ENCODE measurements around the gene GREB1. TPM values are rescaled to one million over a fixed set of nuclear protein-coding genes. Genes with fewer than 3 reads are reported as not detected.

GREB1 gene
- total RNA-seq, 3 donors from 2014 or later = 0.32 to 0.33 (median 0.33) TPM

DNA sequence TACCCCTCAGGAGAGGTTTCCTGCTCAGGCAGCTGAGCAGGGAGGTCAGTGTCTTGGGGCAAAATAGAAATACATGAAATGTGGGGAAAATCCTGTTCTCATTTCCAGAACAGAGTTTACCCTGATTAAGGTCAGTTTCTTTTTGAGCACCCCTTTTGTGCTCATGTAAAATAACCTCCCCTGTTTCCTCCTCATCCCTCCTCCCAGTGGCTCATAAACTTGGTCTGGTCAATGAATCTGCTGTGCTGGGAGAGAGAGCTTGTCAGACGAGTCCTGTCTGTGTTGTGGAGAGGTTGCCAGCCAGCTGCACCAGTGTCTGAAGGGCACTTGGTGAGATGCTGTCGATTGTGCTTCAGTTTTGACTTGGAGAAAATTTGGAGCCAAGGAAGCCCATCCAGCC is 87.6 kb downstream of the GREB1 start:
- DNase-seq (no peak), ATAC-seq (no peak)
- Mint-ChIP-seq H3K36me3 (ENCODE audit: insufficient read depth) (no peaks in the 10 kb centered on the region), H3K27me3 (ENCODE audit: low read depth) (no peaks in the 10 kb centered on the region), H3K9me3 (no peaks in the 10 kb centered on the region), H3K4me1 (ENCODE audit: low read depth) (no peaks in the 10 kb centered on the region), H3K4me3 (no peak overlapping the region)

GRCh38 chr2:11622611-11623010 is 88.8 kb downstream of the GREB1 start:
- H3K36me3 Mint-ChIP-seq (ENCODE audit: insufficient read depth) = no peaks in the 10 kb centered on the region
- no peak for ATAC-seq
- no peaks in the 10 kb centered on the region for H3K4me1 Mint-ChIP-seq (ENCODE audit: low read depth)
- peaks cover 2% of the 10 kb centered on the region for H3K9me3 Mint-ChIP-seq
- H3K27me3 Mint-ChIP-seq (ENCODE audit: low read depth) = no peaks in the 10 kb centered on the region
- H3K4me3 Mint-ChIP-seq = no peak overlapping the region
- no peak for DNase-seq

DNA sequence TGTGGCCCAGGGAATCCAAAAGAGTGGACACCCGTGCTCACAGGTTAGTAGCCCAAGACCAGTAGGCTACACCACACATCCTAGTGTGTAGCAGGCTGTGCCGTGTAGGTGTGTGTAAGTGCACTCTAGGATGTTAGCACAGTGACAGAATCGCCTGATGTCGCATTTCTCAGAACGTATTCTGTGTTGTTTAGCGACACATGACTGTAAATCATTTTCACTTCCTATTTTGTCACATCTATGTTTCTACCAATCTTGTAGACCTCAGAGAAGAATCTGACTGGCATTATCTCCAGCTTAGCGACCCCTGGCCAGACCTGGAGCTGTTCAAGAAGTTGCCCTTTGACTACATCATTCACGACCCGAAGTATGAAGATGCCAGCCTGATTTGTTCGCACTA is 91.0 kb downstream of the GREB1 start:
- ATAC-seq = no peak
- Mint-ChIP-seq H3K4me3 (no peak overlapping the region), H3K36me3 (ENCODE audit: insufficient read depth) (no peaks in the 10 kb centered on the region), H3K4me1 (ENCODE audit: low read depth) (no peaks in the 10 kb centered on the region), H3K27me3 (ENCODE audit: low read depth) (no peaks in the 10 kb centered on the region), H3K9me3 (peaks cover 3% of the 10 kb centered on the region)
- no peak for DNase-seq

DNA sequence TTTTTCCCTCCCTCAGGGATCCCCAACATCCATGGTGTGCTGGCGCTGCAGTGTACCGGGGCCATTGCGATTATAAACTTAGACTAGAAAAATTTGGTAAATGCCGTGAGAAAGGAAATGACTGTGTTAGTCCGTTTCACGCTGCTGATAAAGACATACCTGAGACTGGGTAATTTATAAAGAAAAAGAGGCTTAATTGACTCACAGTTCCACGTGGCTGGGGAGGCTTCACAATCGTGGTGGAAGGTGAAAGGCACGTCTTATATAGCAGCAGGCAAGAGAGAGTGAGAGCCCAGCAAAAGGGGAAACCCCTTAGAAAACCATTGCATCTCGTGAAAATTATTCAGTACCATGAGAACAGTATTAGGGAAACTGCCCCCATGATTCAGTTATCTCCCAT is 91.8 kb downstream of the GREB1 start:
- DNase-seq (no peak), ATAC-seq (no peak)
- peaks cover 3% of the 10 kb centered on the region for H3K9me3 Mint-ChIP-seq
- H3K36me3 Mint-ChIP-seq (ENCODE audit: insufficient read depth) = no peaks in the 10 kb centered on the region
- no peak overlapping the region for H3K4me3 Mint-ChIP-seq
- no peaks in the 10 kb centered on the region for H3K27me3 Mint-ChIP-seq (ENCODE audit: low read depth)
- H3K4me1 Mint-ChIP-seq (ENCODE audit: low read depth) = no peaks in the 10 kb centered on the region

DNA sequence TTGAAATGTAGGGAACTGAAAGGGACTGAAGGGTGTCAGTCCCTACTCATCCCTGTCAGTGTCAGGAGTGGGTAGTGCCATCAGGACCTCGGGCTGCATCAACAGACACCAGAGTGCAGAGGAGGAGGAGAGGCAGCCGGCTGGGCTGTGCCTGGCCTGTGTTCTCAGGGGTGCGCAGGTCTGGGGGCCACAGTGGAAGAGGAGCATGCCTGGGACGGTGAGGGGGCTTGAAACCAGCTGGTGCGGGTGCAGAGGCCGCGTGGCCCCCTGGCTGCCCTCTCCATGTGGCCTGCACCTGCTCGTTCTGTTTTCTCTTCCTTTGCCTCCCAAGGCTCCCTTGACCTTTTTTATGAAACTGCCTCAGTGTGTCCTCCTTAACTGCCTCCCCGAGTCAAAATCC is 94.8 kb downstream of the GREB1 start:
- no peaks in the 10 kb centered on the region for H3K4me1 Mint-ChIP-seq (ENCODE audit: low read depth)
- no peaks in the 10 kb centered on the region for H3K27me3 Mint-ChIP-seq (ENCODE audit: low read depth)
- no peak overlapping the region for H3K4me3 Mint-ChIP-seq
- H3K9me3 Mint-ChIP-seq = peaks cover 3% of the 10 kb centered on the region
- no peak for ATAC-seq
- no peak for DNase-seq
- H3K36me3 Mint-ChIP-seq (ENCODE audit: insufficient read depth) = no peaks in the 10 kb centered on the region

DNA sequence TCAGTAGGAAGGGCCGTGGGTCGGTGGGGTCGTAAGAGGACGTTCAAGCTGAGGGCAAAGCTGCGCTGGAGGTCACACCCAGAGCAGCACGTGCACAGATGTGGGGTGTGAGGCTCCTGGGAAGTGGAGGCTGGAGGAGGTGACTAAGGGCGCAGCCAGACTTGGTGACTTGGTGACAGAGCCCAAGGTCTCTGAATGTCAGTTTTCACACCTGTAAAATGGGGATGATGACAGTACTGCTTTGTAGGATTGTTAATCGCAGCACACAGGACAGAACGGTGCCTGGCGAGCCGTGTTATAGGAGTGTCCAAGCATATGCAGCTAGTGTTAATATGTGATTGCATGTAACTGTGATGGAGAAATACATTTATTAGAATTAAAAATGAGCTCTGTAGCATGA is 95.4 kb downstream of the GREB1 start:
- peaks cover 3% of the 10 kb centered on the region for H3K9me3 Mint-ChIP-seq
- ATAC-seq (no peak), DNase-seq (no peak)
- no peaks in the 10 kb centered on the region for H3K4me1 Mint-ChIP-seq (ENCODE audit: low read depth)
- no peak overlapping the region for H3K4me3 Mint-ChIP-seq
- no peaks in the 10 kb centered on the region for H3K36me3 Mint-ChIP-seq (ENCODE audit: insufficient read depth)
- H3K27me3 Mint-ChIP-seq (ENCODE audit: low read depth) = no peaks in the 10 kb centered on the region

DNA sequence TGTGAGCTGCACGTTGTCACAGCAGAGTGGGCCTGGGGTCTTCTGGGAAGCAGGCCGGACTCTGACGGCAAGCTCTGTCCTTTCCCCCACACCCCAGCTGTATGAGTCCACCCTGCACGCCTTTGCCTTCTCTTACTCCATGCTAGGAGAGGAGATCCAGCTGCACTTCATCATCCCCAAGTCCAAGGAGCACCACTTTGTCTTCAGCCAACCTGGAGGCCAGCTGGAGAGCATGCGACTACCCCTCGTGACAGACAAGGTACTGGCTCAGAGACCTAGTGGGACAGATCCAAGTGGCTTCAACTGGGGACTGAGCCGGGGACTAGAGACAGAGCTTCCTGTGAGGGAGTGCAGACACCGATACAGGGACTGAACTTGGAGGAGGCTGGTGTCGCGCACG is 96.0 kb downstream of the GREB1 start:
- ATAC-seq (no peak), DNase-seq (no peak)
- Mint-ChIP-seq H3K4me1 (ENCODE audit: low read depth) (no peaks in the 10 kb centered on the region), H3K4me3 (no peak overlapping the region), H3K36me3 (ENCODE audit: insufficient read depth) (no peaks in the 10 kb centered on the region), H3K9me3 (peaks cover 3% of the 10 kb centered on the region), H3K27me3 (ENCODE audit: low read depth) (no peaks in the 10 kb centered on the region)

GRCh38 chr2:11630855-11631254 is 97.0 kb downstream of the GREB1 start:
- Mint-ChIP-seq H3K27me3 (ENCODE audit: low read depth) (peaks cover 2% of the 10 kb centered on the region), H3K4me3 (no peak overlapping the region), H3K36me3 (ENCODE audit: insufficient read depth) (no peaks in the 10 kb centered on the region), H3K4me1 (ENCODE audit: low read depth) (no peaks in the 10 kb centered on the region), H3K9me3 (peaks cover 3% of the 10 kb centered on the region)
- DNase-seq = no peak
- ATAC-seq = no peak

DNA sequence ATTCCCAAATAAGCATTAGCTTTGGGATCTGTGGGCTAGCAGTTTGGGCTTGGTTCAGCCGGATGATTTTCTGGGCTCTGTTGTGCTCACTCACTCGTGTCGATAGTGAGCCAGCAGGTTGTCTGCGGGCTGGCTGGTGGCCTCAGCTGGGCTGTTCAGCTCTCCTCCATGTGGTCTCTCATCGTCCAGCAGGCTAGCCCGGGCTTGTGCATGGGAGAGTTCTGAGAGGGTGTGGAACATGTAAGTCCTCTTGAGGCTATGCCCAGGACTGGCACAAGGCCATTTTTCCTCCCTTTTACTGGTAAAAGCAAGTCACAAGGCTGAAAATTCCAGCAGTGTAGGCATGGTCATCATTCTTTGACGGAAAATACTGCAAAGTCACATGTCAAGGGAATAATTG is 97.6 kb downstream of the GREB1 start:
- Mint-ChIP-seq H3K4me3 (no peak overlapping the region), H3K27me3 (ENCODE audit: low read depth) (peaks cover 4% of the 10 kb centered on the region), H3K4me1 (ENCODE audit: low read depth) (no peaks in the 10 kb centered on the region), H3K9me3 (peaks cover 3% of the 10 kb centered on the region), H3K36me3 (ENCODE audit: insufficient read depth) (no peaks in the 10 kb centered on the region)
- ATAC-seq (no peak), DNase-seq (no peak)

DNA sequence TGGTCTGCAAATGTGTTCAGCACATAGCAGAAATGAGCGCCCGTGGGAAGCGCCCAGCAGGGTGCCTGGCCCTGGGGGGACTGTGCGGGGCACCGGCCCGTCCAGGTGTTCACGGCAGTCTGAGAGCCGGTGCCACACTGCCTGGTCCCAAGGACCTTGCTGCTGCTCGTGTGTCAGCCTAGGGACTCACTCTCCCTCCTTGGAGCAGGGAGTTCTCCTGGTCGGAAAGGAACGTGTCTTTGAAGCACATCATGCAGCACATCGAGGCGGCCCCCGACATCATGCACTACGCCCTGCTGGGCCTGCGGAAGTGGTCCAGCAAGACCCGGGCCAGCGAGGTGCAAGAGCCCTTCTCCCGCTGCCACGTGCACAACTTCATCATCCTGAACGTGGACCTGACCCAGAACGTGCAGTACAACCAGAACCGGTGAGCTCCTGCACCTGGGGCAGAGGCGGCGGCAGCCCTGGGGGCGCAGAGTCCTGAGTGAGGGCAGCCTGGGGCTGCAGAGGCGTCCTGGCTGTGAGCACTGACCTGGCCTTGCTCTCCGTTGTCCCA is 100.2 kb downstream of the GREB1 start:
- Mint-ChIP-seq H3K27me3 (ENCODE audit: low read depth) (peaks cover 4% of the 10 kb centered on the region), H3K36me3 (ENCODE audit: insufficient read depth) (no peaks in the 10 kb centered on the region), H3K4me3 (no peak overlapping the region), H3K4me1 (ENCODE audit: low read depth) (no peaks in the 10 kb centered on the region), H3K9me3 (no peaks in the 10 kb centered on the region)
- ATAC-seq = no peak
- no peak for DNase-seq

- Mint-ChIP-seq H3K4me3 (no peak overlapping the region), H3K36me3 (ENCODE audit: insufficient read depth) (no peaks in the 10 kb centered on the region), H3K27me3 (ENCODE audit: low read depth) (peaks cover 7% of the 10 kb centered on the region), H3K9me3 (no peaks in the 10 kb centered on the region), H3K4me1 (ENCODE audit: low read depth) (no peaks in the 10 kb centered on the region)
- ATAC-seq (no peak), DNase-seq (no peak)
Measured at GRCh38 chr2:11634584-11634983, 100.7 kb downstream of the GREB1 start.

GRCh38 chr2:11635141-11635540 is 101.3 kb downstream of the GREB1 start:
- Mint-ChIP-seq H3K27me3 (ENCODE audit: low read depth) (peaks cover 8% of the 10 kb centered on the region), H3K9me3 (no peaks in the 10 kb centered on the region), H3K4me1 (ENCODE audit: low read depth) (no peaks in the 10 kb centered on the region), H3K36me3 (ENCODE audit: insufficient read depth) (no peaks in the 10 kb centered on the region), H3K4me3 (no peak overlapping the region)
- DNase-seq = no peak
- ATAC-seq = no peak

- H3K36me3 Mint-ChIP-seq (ENCODE audit: insufficient read depth) = no peaks in the 10 kb centered on the region
Measured at GRCh38 chr2:11636593-11637295, 102.9 kb downstream of the GREB1 start.

GRCh38 chr2:11637546-11637945 is 103.7 kb downstream of the GREB1 start:
- Mint-ChIP-seq H3K9me3 (no peaks in the 10 kb centered on the region), H3K4me3 (no peak overlapping the region), H3K4me1 (ENCODE audit: low read depth) (no peaks in the 10 kb centered on the region), H3K36me3 (ENCODE audit: insufficient read depth) (no peaks in the 10 kb centered on the region), H3K27me3 (ENCODE audit: low read depth) (peaks cover 10% of the 10 kb centered on the region)
- no peak for DNase-seq
- no peak for ATAC-seq

More at GRCh38 chr2:11636593-11637295, 102.9 kb downstream of the GREB1 start:
- Mint-ChIP-seq H3K4me1 (ENCODE audit: low read depth) (no peaks in the 10 kb centered on the region), H3K9me3 (no peaks in the 10 kb centered on the region), H3K4me3 (no peak overlapping the region), H3K27me3 (ENCODE audit: low read depth) (peaks cover 9% of the 10 kb centered on the region)
- DNase-seq = no peak
- ATAC-seq = no peak

DNA sequence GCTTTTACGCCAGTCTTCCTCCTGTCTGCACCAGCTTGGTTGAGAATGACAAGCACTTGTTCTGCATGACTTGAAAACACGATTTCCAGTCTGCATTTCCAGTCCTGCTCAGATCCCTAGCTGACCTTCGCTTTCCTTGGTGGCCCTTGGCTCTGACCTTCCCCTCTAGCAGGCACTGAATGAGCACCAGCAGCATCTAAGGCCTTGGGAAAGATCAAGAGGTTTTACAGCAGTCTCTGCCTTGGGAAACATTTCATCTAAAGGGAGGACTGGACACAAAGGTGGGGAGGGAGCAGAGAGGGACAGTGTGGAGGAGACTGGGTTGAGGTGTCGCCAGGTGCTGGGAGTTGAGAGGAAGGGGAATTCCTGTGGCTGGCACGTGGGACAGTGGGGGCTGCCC is 105.7 kb downstream of the GREB1 start:
- DNase-seq = no peak
- no peaks in the 10 kb centered on the region for H3K4me1 Mint-ChIP-seq (ENCODE audit: low read depth)
- H3K9me3 Mint-ChIP-seq = no peaks in the 10 kb centered on the region
- peaks cover 15% of the 10 kb centered on the region for H3K27me3 Mint-ChIP-seq (ENCODE audit: low read depth)
- no peaks in the 10 kb centered on the region for H3K36me3 Mint-ChIP-seq (ENCODE audit: insufficient read depth)
- H3K4me3 Mint-ChIP-seq = no peak overlapping the region
- no peak for ATAC-seq
